ENCODE results near the gene IMPACT.

The IMPACT gene

GRCh38 chr18:24426398-24427294 lies at the start of gene IMPACT:
Gene IMPACT, plus strand, starts transcription at chr18:24426670. Its CDS starts 87 bp downstream, at chr18:24426757.
- FAIRE-seq: no peak

GRCh38 chr18:24378598-24378997 lies 47.9 kb upstream of the IMPACT start:
- FAIRE-seq: no peak

- FAIRE-seq: no peak
Observed at GRCh38 chr18:24380163-24380747, 46.2 kb upstream of the IMPACT start.

GRCh38 chr18:24381126-24381525 lies 45.3 kb upstream of the IMPACT start:
- no peak for FAIRE-seq

GRCh38 chr18:24386681-24387080 lies 39.8 kb upstream of the IMPACT start:
- FAIRE-seq: no peak

GRCh38 chr18:24388957-24389356 lies 37.5 kb upstream of the IMPACT start:
- FAIRE-seq: no peak

- FAIRE-seq: no peak
Observed at GRCh38 chr18:24395049-24395795, 31.2 kb upstream of the IMPACT start.

- no peak for FAIRE-seq
Observed at GRCh38 chr18:24396082-24396633, 30.3 kb upstream of the IMPACT start.

- no peak for FAIRE-seq
Observed at GRCh38 chr18:24397131-24397693, 29.3 kb upstream of the IMPACT start.

GRCh38 chr18:24397694-24398368 lies 28.6 kb upstream of the IMPACT start, which contains the start of gene OSBPL1A:
Gene OSBPL1A, minus strand, starts transcription at chr18:24397824. Its CDS starts 20,291 bp downstream, at chr18:24377533.
- no peak for FAIRE-seq

GRCh38 chr18:24398540-24398939 lies 27.9 kb upstream of the IMPACT start:
- FAIRE-seq: no peak

- FAIRE-seq: no peak
Observed at GRCh38 chr18:24400587-24400986, 25.9 kb upstream of the IMPACT start.

GRCh38 chr18:24402209-24402785 lies 24.2 kb upstream of the IMPACT start:
- no peak for FAIRE-seq

- no peak for FAIRE-seq
Observed at GRCh38 chr18:24403076-24403475, 23.4 kb upstream of the IMPACT start.

GRCh38 chr18:24404591-24404990 lies 21.9 kb upstream of the IMPACT start:
- no peak for FAIRE-seq

GRCh38 chr18:24408496-24408895 lies 18.0 kb upstream of the IMPACT start:
- no peak for FAIRE-seq

- no peak for FAIRE-seq
Observed at GRCh38 chr18:24413148-24413547, 13.3 kb upstream of the IMPACT start.

- no peak for FAIRE-seq
Observed at GRCh38 chr18:24414349-24415003, 12.0 kb upstream of the IMPACT start.

GRCh38 chr18:24417480-24417879 lies 9.0 kb upstream of the IMPACT start:
- no peak for FAIRE-seq

- no peak for FAIRE-seq
Observed at GRCh38 chr18:24420551-24420950, 5.9 kb upstream of the IMPACT start.

- no peak for FAIRE-seq
Observed at GRCh38 chr18:24421831-24422230, 4.6 kb upstream of the IMPACT start.

Data from A204.1 (cell line).